Measurements from ENCODE around the gene TTC34. TPM values are rescaled to one million over a fixed set of nuclear protein-coding genes. Genes with fewer than 3 reads are reported as not detected.

The TTC34 gene
- total and polyA plus RNA-seq, 10 of the 15 experiments (the other 5 are each of a cell fraction or from before 2014, with no cell fraction given), result 0.03 to 0.49 (median 0.05) TPM; not detected in 2

- H3K4me1 ChIP-seq (ENCODE audit: control insufficient read depth, insufficient read depth, low read length), result no peaks in the 10 kb centered on the region
- H3K79me2 ChIP-seq (ENCODE audit: control insufficient read depth, insufficient read depth, low read length), result no peaks in the 10 kb centered on the region
- FAIRE-seq (no peak), DNase-seq (ENCODE audit: low read depth, low spot score) (no peak), ATAC-seq (no peak)
- WGBS (ENCODE audit: insufficient coverage, insufficient replicate concordance, low lambda C conversion rate, missing lambda C conversion rate), result 8% methylated on average over 11 of the region's 14 CpGs
- ChIA-PET SMC1A (ENCODE audit: uncharacterized antibody, unreplicated experiment) (no interaction called here), RAD21 (ENCODE audit: unreplicated experiment) (no interaction called here), CTCF (no interaction called here), POLR2A (no interaction called here)
- H3K27ac ChIP-seq (ENCODE audit: control insufficient read depth, insufficient read depth), result no peak overlapping the region
- no peaks in the 10 kb centered on the region for H4K20me1 ChIP-seq (ENCODE audit: control insufficient read depth, insufficient read depth)
- TF ChIP-seq CREB1 (IDR thresholded peaks at IDR 0.05; ENCODE audit: low read depth) (no peak), RCOR1 (conservative IDR thresholded peaks at IDR 0.05; ENCODE audit: low read depth, low read length) (no peak), SIN3A (IDR thresholded peaks at IDR 0.05; ENCODE audit: low read depth, low read length) (no peak), SKIL (IDR thresholded peaks at IDR 0.05; ENCODE audit: low read depth, poor library complexity, severe bottlenecking) (no peak), MEF2A (IDR thresholded peaks at IDR 0.05; ENCODE audit: insufficient read depth, low read depth, low read length) (no peak), KAT2A (conservative IDR thresholded peaks at IDR 0.05; ENCODE audit: control insufficient read depth, low read depth, low read length) (no peak), EGR1 (IDR thresholded peaks at IDR 0.05; ENCODE audit: borderline replicate concordance in 1 of 2, low read depth in 2 of 2, low read length in 2 of 2) (no peak), CHD1 (IDR thresholded peaks at IDR 0.05; ENCODE audit: low read depth, low read length) (no peak), IRF5 (IDR thresholded peaks at IDR 0.05; ENCODE audit: borderline replicate concordance) (no peak), SPI1 (IDR thresholded peaks at IDR 0.05; ENCODE audit: borderline replicate concordance, insufficient read depth, low read depth, low read length) (no peak), POLR2A (IDR thresholded peaks at IDR 0.05; ENCODE audit: low read depth, low read length) (no peak)
- H3K9me3 ChIP-seq (replicated peaks; ENCODE audit: control insufficient read depth, insufficient read depth, low read length), result no peaks in the 10 kb centered on the region
- no peak overlapping the region for H3K4me2 ChIP-seq (ENCODE audit: control insufficient read depth, insufficient read depth)
- intact Hi-C loops (cut with micrococcal nuclease; ENCODE audit: unreplicated experiment), result no loop called here
- no TSS peak for BruUV-seq (replicated peaks)
- H3K9ac ChIP-seq (ENCODE audit: control insufficient read depth, insufficient read depth, low read length), result no peak overlapping the region
- in situ Hi-C loops (cut with MboI), result no loop called here
- no peaks in the 10 kb centered on the region for H3K27me3 ChIP-seq (replicated peaks in 1 of 2; ENCODE audit: control insufficient read depth in 2 of 2, insufficient read depth in 2 of 2, low read length in 1 of 2)
- no peak overlapping the region for H3K4me3 ChIP-seq
- H2AFZ ChIP-seq (ENCODE audit: control insufficient read depth, low read depth, low read length), result no peak overlapping the region
- H3K36me3 ChIP-seq (ENCODE audit: control insufficient read depth in 2 of 2, insufficient read depth in 2 of 2, low read length in 1 of 2), result no peaks in the 10 kb centered on the region
Measured at GRCh38 chr1:2604844-2605508, 196.5 kb downstream of the TTC34 start.

All from GM12878 (cell line).